ENCODE results near the gene KCNJ15. TPM values are rescaled to one million over a fixed set of nuclear protein-coding genes. Genes with fewer than 3 reads are reported as not detected.
A peak's percentile ranks its signal among the peaks of the same experiment; 100 is the strongest.

The KCNJ15 gene
- total and polyA plus RNA-seq, 2 experiments from 2014 or later = not detected

DNA sequence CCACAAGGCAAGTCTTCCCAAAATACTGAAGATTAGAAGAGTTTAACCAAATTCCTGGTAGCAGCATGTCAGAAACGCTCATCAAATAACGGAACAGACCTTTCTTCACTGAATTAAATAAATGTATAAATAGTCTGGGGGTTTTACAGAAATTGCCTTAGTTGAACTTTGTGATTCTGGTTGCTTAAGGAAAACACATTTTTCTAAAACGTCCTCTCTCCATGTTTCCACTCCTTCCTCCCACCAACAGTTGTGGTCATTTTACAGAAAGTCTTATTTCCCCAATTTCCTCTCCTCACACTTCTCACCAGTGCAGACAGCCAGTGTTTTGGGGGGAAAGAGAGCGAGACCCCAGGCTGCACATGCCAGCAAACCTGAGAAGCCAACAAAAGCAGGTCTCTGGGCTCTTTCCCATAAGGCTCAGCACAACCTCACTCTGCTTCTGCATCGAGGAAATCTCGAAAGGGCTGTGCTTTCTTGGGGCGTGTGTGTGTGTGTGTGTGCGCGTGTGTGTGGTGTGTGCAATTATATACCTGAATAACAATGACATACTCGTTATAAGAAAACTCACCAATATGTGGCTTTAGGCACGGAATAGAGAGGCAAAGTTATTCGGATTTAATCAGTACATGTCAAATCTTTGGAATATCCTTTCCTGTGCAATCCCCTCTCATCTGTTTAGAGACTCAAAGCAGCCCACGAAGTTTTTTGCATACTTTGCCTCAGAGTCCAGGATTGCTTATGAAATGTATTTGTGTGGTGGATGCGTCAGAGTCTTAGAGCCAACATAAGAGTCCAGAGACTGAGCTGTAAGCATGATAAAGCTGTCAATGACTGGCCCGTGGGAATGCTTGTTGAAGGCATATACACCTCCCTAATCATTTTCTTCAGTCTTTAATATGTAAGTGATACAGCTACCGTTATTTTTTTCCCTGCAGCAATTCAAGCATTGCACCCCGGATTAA, 2.0 kb downstream of the KCNJ15 start:
- peak in 1 of 2 donors; percentile 95 for DNase-seq (ENCODE audit: low read depth in 1 of 2, low spot score in 1 of 2)
- no peak overlapping the region for H3K4me3 ChIP-seq
- H3K4me1 ChIP-seq (ENCODE audit: low read depth) = no peaks in the 10 kb centered on the region
- H3K36me3 ChIP-seq = no peaks in the 10 kb centered on the region
- H3K27me3 ChIP-seq = peaks cover 4% of the 10 kb centered on the region
- no peaks in the 10 kb centered on the region for H3K9me3 ChIP-seq (ENCODE audit: low read depth)
- no peak overlapping the region for H3K27ac ChIP-seq
- TF ChIP-seq CTCF (IDR thresholded peaks at IDR 0.05; ENCODE audit: low read depth, low read length) = no peak

DNA sequence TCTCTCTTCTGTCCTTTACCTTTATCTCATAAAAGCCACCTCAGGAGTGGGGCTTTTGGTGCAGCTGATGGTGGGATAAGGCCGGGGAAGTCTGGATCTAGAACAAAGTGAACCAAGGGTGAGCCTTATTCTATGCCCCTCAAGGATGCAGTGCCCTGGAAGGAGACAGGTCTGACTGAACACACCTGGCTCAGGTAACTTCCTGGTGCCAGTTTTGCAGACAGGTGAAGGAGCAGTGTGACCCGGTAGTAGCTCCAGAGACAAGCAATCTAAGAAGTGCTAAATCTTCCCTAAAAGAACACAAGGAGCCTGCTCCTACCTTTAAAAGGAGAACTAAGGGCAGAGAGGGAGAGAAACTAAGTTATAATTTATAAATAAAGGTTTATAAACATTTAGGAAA, 2.9 kb downstream of the KCNJ15 start:
- peaks cover 4% of the 10 kb centered on the region for H3K27me3 ChIP-seq
- H3K9me3 ChIP-seq (ENCODE audit: low read depth) = no peaks in the 10 kb centered on the region
- no peak overlapping the region for H3K27ac ChIP-seq
- no peak for DNase-seq (ENCODE audit: low read depth in 1 of 2, low spot score in 1 of 2)
- H3K36me3 ChIP-seq = no peaks in the 10 kb centered on the region
- TF ChIP-seq CTCF (IDR thresholded peaks at IDR 0.05; ENCODE audit: low read depth, low read length) = no peak
- no peaks in the 10 kb centered on the region for H3K4me1 ChIP-seq (ENCODE audit: low read depth)
- H3K4me3 ChIP-seq = no peak overlapping the region

- no peaks in the 10 kb centered on the region for H3K4me1 ChIP-seq (ENCODE audit: low read depth)
- H3K27me3 ChIP-seq = peaks cover 4% of the 10 kb centered on the region
- H3K9me3 ChIP-seq (ENCODE audit: low read depth) = no peaks in the 10 kb centered on the region
- DNase-seq (ENCODE audit: low read depth in 1 of 2, low spot score in 1 of 2) = no peak
- no peak overlapping the region for H3K27ac ChIP-seq
- H3K4me3 ChIP-seq = no peak overlapping the region
- no peak for TF ChIP-seq CTCF (IDR thresholded peaks at IDR 0.05; ENCODE audit: low read depth, low read length)
- H3K36me3 ChIP-seq = no peaks in the 10 kb centered on the region
Measured at GRCh38 chr21:38260426-38260825, 3.6 kb downstream of the KCNJ15 start.

DNA sequence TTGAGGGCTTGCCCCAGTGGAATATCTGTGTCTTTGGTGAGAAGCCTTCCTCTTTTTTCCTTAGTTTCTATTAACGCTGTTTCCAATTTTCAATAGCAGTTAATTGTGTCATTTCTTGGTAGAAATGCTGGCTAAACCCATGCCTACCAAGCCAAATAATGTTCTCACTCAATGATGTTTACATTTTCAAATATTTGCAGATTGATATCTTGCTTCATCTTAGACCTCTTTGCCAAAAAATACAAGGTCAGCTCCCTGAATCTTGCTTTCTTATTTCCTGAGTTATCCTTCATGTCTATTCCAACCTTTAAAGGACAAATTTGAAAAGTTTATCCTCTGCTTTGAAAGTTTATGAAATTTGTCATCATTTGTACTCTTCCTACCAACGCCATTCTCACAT, 5.1 kb downstream of the KCNJ15 start:
- Histone ChIP-seq H3K27ac (no peak overlapping the region), H3K27me3 (peaks cover 4% of the 10 kb centered on the region), H3K4me1 (ENCODE audit: low read depth) (no peaks in the 10 kb centered on the region), H3K9me3 (ENCODE audit: low read depth) (no peaks in the 10 kb centered on the region), H3K4me3 (no peak overlapping the region), H3K36me3 (no peaks in the 10 kb centered on the region)
- DNase-seq (ENCODE audit: low read depth in 1 of 2, low spot score in 1 of 2) = no peak
- no peak for TF ChIP-seq CTCF (IDR thresholded peaks at IDR 0.05; ENCODE audit: low read depth, low read length)

DNA sequence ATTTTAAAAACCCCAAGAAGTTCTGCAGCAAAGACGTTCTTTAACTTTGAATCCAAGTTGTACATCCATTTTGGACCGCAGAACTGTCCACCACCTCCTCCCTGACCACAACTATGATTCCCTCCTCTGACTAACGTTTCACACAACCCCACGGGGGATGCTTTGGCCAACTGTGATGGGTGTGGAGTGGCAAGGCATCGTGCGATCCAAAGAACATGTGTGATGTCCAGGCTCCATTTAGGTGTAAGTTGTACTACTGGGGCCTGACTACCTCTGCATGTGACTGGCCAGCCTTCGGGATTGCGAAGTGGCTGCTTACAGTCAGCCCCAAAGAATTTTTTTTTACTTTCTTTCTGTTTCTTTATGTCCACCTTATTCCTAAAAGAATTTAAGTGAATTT, 6.7 kb downstream of the KCNJ15 start:
- H3K36me3 ChIP-seq = no peaks in the 10 kb centered on the region

More for the DNA sequence above, 6.7 kb downstream of the KCNJ15 start:
- peak in 1 of 2 donors; percentile 67 for DNase-seq (ENCODE audit: low read depth in 1 of 2, low spot score in 1 of 2)
- TF ChIP-seq CTCF (IDR thresholded peaks at IDR 0.05; ENCODE audit: low read depth, low read length) = no peak
- no peaks in the 10 kb centered on the region for H3K9me3 ChIP-seq (ENCODE audit: low read depth)
- H3K4me3 ChIP-seq = no peak overlapping the region
- H3K27me3 ChIP-seq = peaks cover 4% of the 10 kb centered on the region
- H3K27ac ChIP-seq = no peak overlapping the region
- no peaks in the 10 kb centered on the region for H3K4me1 ChIP-seq (ENCODE audit: low read depth)
